Uterus (tissue), 4 donors: Measurements from ENCODE around the gene SERGEF. TPM values are rescaled to one million over a fixed set of nuclear protein-coding genes. Genes with fewer than 3 reads are reported as not detected.

Experiments used
- DNase-seq, 2 donors: peaks; one replicate each; pipeline ENCODE4 v3.0.0-alpha.2; 2019 to 2020
- H3K27ac ChIP-seq, 2 donors: fragments of 200-600 bp; sonication (generic); 1 replicate in 1 of 2; 2 replicates in 1 of 2; pipeline ENCODE4 v1.5.1; 2016 to 2018
- H3K27me3 ChIP-seq, 2 donors: fragments of 200-600 bp; sonication (generic); one replicate each; pipeline ENCODE4 v1.5.1; 2018 to 2019; ENCODE audit warnings: control low read depth in 1 of 2
- H3K36me3 ChIP-seq, 2 donors: fragments of 200-600 bp; sonication (generic); one replicate each; pipeline ENCODE4 v1.5.1; 2019; ENCODE audit warnings: control low read depth in 1 of 2
- H3K4me1 ChIP-seq, 2 donors: fragments of 200-600 bp; sonication (generic); one replicate each; pipeline ENCODE4 v1.5.1; 2018 to 2019; ENCODE audit warnings: control low read depth in 1 of 2
- H3K4me3 ChIP-seq, 2 donors: fragments of 200-600 bp; sonication (generic); 1 replicate in 1 of 2; 2 replicates in 1 of 2; pipeline ENCODE4 v1.5.1; 2018 to 2019; ENCODE audit warnings: mild to moderate bottlenecking in 1 of 2
- H3K9me3 ChIP-seq, 2 donors: fragments of 200-600 bp; sonication (generic); one replicate each; pipeline ENCODE4 v1.5.1; 2019; ENCODE audit warnings: control low read depth in 1 of 2
- CTCF ChIP-seq, 4 experiments: fragments of 200-600 bp in 2 of 4; fragments of 450-650 bp in 2 of 4; sonication (generic) in 2 of 4; IDR thresholded peaks; one replicate each; pipeline ENCODE4 v1.5.1; 2016 to 2019; ENCODE audit warnings: antibody characterized with exemption in 4 of 4, mild to moderate bottlenecking in 2 of 4, moderate library complexity in 1 of 4
- POLR2A ChIP-seq, 2 donors: fragments of 450-650 bp; IDR thresholded peaks; one replicate each; pipeline ENCODE4 v1.6.1; 2016; ENCODE audit warnings: antibody characterized with exemption in 2 of 2, mild to moderate bottlenecking in 1 of 2, moderate library complexity in 1 of 2
- intact Hi-C: fragments of 100-400 bp; cut with DNase I; formaldehyde crosslinking; loops from one replicate; pipeline ENCODE4 v1.15.1; 2023; ENCODE audit warnings: low total_unique reads
- total RNA-seq, 4 donors: library from RNA; depleted of rRNA in 3 of 4; stranded (reverse); fragments of >200 nt in 3 of 4; gene quantifications; one replicate each; pipeline versions ENCODE4 v1.1.0 to v1.2.4, GENCODE V29; 2014 to 2023
- donor health status: DM: yes; HTN: yes; CAD: no.

Gene SERGEF
- total RNA-seq, 4 donors from 2014 or later, result 12.6 to 64.4 (median 43.7) TPM

GRCh38 chr11:17767914-17768313, 244.9 kb downstream of the SERGEF start:
- H3K4me1 ChIP-seq, result no peaks in the 10 kb centered on the region
- no peak overlapping the region for H3K27ac ChIP-seq
- H3K36me3 ChIP-seq, result no peaks in the 10 kb centered on the region
- intact Hi-C loops, result no loop called here
- no peak overlapping the region for H3K4me3 ChIP-seq
- no peaks in the 10 kb centered on the region for H3K27me3 ChIP-seq
- H3K9me3 ChIP-seq, result no peaks in the 10 kb centered on the region
- no peak for DNase-seq
- TF ChIP-seq CTCF (IDR thresholded peaks at IDR 0.05), result no peak
- no peak for TF ChIP-seq POLR2A (IDR thresholded peaks at IDR 0.05)

GRCh38 chr11:17767301-17767885, 245.5 kb downstream of the SERGEF start:
- Histone ChIP-seq H3K27me3 (no peaks in the 10 kb centered on the region), H3K36me3 (no peaks in the 10 kb centered on the region), H3K4me1 (no peaks in the 10 kb centered on the region), H3K9me3 (no peaks in the 10 kb centered on the region), H3K27ac (no peak overlapping the region), H3K4me3 (no peak overlapping the region)
- TF ChIP-seq POLR2A (IDR thresholded peaks at IDR 0.05) (no peak), CTCF (IDR thresholded peaks at IDR 0.05) (no peak)
- intact Hi-C loops, result no loop called here
- DNase-seq, result no peak

- no peaks in the 10 kb centered on the region for H3K4me1 ChIP-seq
- H3K27ac ChIP-seq, result no peak overlapping the region
- no peak overlapping the region for H3K4me3 ChIP-seq
- intact Hi-C loops, result no loop called here
- H3K9me3 ChIP-seq, result no peaks in the 10 kb centered on the region
- no peaks in the 10 kb centered on the region for H3K36me3 ChIP-seq
- TF ChIP-seq CTCF (IDR thresholded peaks at IDR 0.05) (no peak), POLR2A (IDR thresholded peaks at IDR 0.05) (no peak)
- no peaks in the 10 kb centered on the region for H3K27me3 ChIP-seq
- no peak for DNase-seq
Observed at GRCh38 chr11:17766590-17766989, 246.3 kb downstream of the SERGEF start.

GRCh38 chr11:17766073-17766359, 246.8 kb downstream of the SERGEF start:
- H3K9me3 ChIP-seq, result no peaks in the 10 kb centered on the region
- H3K4me3 ChIP-seq, result no peak overlapping the region
- intact Hi-C loops, result no loop called here
- H3K36me3 ChIP-seq, result no peaks in the 10 kb centered on the region
- no peak for TF ChIP-seq POLR2A (IDR thresholded peaks at IDR 0.05)
- TF ChIP-seq CTCF (IDR thresholded peaks at IDR 0.05), result no peak
- no peak for DNase-seq
- H3K27me3 ChIP-seq, result no peaks in the 10 kb centered on the region
- H3K27ac ChIP-seq, result no peak overlapping the region
- H3K4me1 ChIP-seq, result no peaks in the 10 kb centered on the region

- H3K9me3 ChIP-seq, result no peaks in the 10 kb centered on the region
- H3K4me1 ChIP-seq, result no peaks in the 10 kb centered on the region
- DNase-seq, result no peak
- no peaks in the 10 kb centered on the region for H3K27me3 ChIP-seq
- intact Hi-C loops, result no loop called here
- TF ChIP-seq POLR2A (IDR thresholded peaks at IDR 0.05) (no peak), CTCF (IDR thresholded peaks at IDR 0.05) (no peak)
- H3K4me3 ChIP-seq, result no peak overlapping the region
- H3K27ac ChIP-seq, result no peak overlapping the region
- no peaks in the 10 kb centered on the region for H3K36me3 ChIP-seq
Observed at GRCh38 chr11:17765356-17766072, 247.3 kb downstream of the SERGEF start.
